T-helper 1 cell treated with Interleukin-12 subunit alpha and Interleukin-12 subunit beta and Interleukin-4 antibody, amounts not matched to agents 30 μg/mL and 1 μg/mL, for 36 hours (primary cell): ENCODE results near the gene STRBP.
"Not testable (repeated sequence)": the region's sequence is repeated elsewhere in the genome, so short reads cannot be mapped to it uniquely, and the experiment has no call there.

Experiments used
- H3K27ac Mint-ChIP-seq: one replicate; pipeline ENCODE4 v1.8.0; 2021; ENCODE audit warnings: mild to moderate bottlenecking, mixed read lengths
- H3K27me3 Mint-ChIP-seq: one replicate; pipeline ENCODE4 v1.8.0; 2021; ENCODE audit warnings: low read depth, mixed read lengths
- H3K36me3 Mint-ChIP-seq: one replicate; pipeline ENCODE4 v1.8.0; 2021; ENCODE audit warnings: low read depth, mixed read lengths
- H3K4me1 Mint-ChIP-seq: one replicate; pipeline ENCODE4 v1.8.0; 2021; ENCODE audit warnings: low read depth, mixed read lengths
- H3K4me3 Mint-ChIP-seq: one replicate; pipeline ENCODE4 v1.8.0; 2021; ENCODE audit warnings: mild to moderate bottlenecking, moderate library complexity, mixed read lengths
- H3K9me3 Mint-ChIP-seq: one replicate; pipeline ENCODE4 v1.8.0; 2021; ENCODE audit warnings: mixed read lengths

The STRBP gene

GRCh38 chr9:123216251-123216797 lies 52.1 kb downstream of the STRBP start:
- H3K27ac Mint-ChIP-seq, result no peak overlapping the region
- no peak overlapping the region for H3K4me3 Mint-ChIP-seq
- H3K4me1 Mint-ChIP-seq, result no peaks in the 10 kb centered on the region
- H3K9me3 Mint-ChIP-seq, result no peaks in the 10 kb centered on the region
- no peaks in the 10 kb centered on the region for H3K27me3 Mint-ChIP-seq
- no peaks in the 10 kb centered on the region for H3K36me3 Mint-ChIP-seq

- H3K9me3 Mint-ChIP-seq, result no peaks in the 10 kb centered on the region
- no peak overlapping the region for H3K4me3 Mint-ChIP-seq
- no peaks in the 10 kb centered on the region for H3K4me1 Mint-ChIP-seq
- no peaks in the 10 kb centered on the region for H3K36me3 Mint-ChIP-seq
- H3K27ac Mint-ChIP-seq, result no peak overlapping the region
- no peaks in the 10 kb centered on the region for H3K27me3 Mint-ChIP-seq
Measured at GRCh38 chr9:123211081-123211480, 57.3 kb downstream of the STRBP start.

- no peaks in the 10 kb centered on the region for H3K27me3 Mint-ChIP-seq
- no peaks in the 10 kb centered on the region for H3K4me1 Mint-ChIP-seq
- H3K36me3 Mint-ChIP-seq, result no peaks in the 10 kb centered on the region
- no peaks in the 10 kb centered on the region for H3K9me3 Mint-ChIP-seq
- no peak overlapping the region for H3K27ac Mint-ChIP-seq
- no peak overlapping the region for H3K4me3 Mint-ChIP-seq
Measured at GRCh38 chr9:123208626-123209174, 59.7 kb downstream of the STRBP start.

- Mint-ChIP-seq H3K36me3 (peaks cover 2% of the 10 kb centered on the region), H3K27ac (no peak overlapping the region), H3K27me3 (no peaks in the 10 kb centered on the region), H3K4me1 (no peaks in the 10 kb centered on the region), H3K4me3 (no peak overlapping the region), H3K9me3 (no peaks in the 10 kb centered on the region)
Measured at GRCh38 chr9:123206065-123206464, 62.3 kb downstream of the STRBP start.

GRCh38 chr9:123201083-123201482 lies 67.3 kb downstream of the STRBP start:
- Mint-ChIP-seq H3K9me3 (no peaks in the 10 kb centered on the region), H3K27me3 (no peaks in the 10 kb centered on the region), H3K4me3 (no peak overlapping the region), H3K27ac (no peak overlapping the region), H3K4me1 (no peaks in the 10 kb centered on the region), H3K36me3 (peaks cover 2% of the 10 kb centered on the region)

GRCh38 chr9:123200469-123200868 lies 67.9 kb downstream of the STRBP start:
- H3K4me3 Mint-ChIP-seq, H3K27ac Mint-ChIP-seq, H3K36me3 Mint-ChIP-seq, H3K4me1 Mint-ChIP-seq, H3K27me3 Mint-ChIP-seq, H3K9me3 Mint-ChIP-seq: not testable (repeated sequence)

GRCh38 chr9:123196124-123196523 lies 72.3 kb downstream of the STRBP start:
- Mint-ChIP-seq H3K27ac (no peak overlapping the region), H3K4me1 (no peaks in the 10 kb centered on the region), H3K36me3 (no peaks in the 10 kb centered on the region), H3K9me3 (no peaks in the 10 kb centered on the region), H3K4me3 (no peak overlapping the region), H3K27me3 (no peaks in the 10 kb centered on the region)

- Mint-ChIP-seq H3K36me3 (no peaks in the 10 kb centered on the region), H3K4me3 (no peak overlapping the region), H3K27me3 (no peaks in the 10 kb centered on the region), H3K4me1 (no peaks in the 10 kb centered on the region), H3K27ac (no peak overlapping the region), H3K9me3 (peaks cover under 1% of the 10 kb centered on the region)
Measured at GRCh38 chr9:123194023-123194422, 74.4 kb downstream of the STRBP start.

- Mint-ChIP-seq H3K27me3 (no peaks in the 10 kb centered on the region), H3K9me3 (peaks cover 5% of the 10 kb centered on the region), H3K27ac (no peak overlapping the region), H3K4me3 (no peak overlapping the region), H3K36me3 (no peaks in the 10 kb centered on the region), H3K4me1 (no peaks in the 10 kb centered on the region)
Measured at GRCh38 chr9:123191680-123192079, 76.7 kb downstream of the STRBP start.

GRCh38 chr9:123191260-123191659 lies 77.1 kb downstream of the STRBP start:
- H3K36me3 Mint-ChIP-seq, result no peaks in the 10 kb centered on the region
- H3K4me3 Mint-ChIP-seq, result no peak overlapping the region
- peaks cover 5% of the 10 kb centered on the region for H3K9me3 Mint-ChIP-seq
- H3K4me1 Mint-ChIP-seq, result no peaks in the 10 kb centered on the region
- no peaks in the 10 kb centered on the region for H3K27me3 Mint-ChIP-seq
- H3K27ac Mint-ChIP-seq, result no peak overlapping the region

GRCh38 chr9:123187131-123187530 lies 81.3 kb downstream of the STRBP start:
- Mint-ChIP-seq H3K4me3 (no peak overlapping the region), H3K36me3 (no peaks in the 10 kb centered on the region), H3K27me3 (no peaks in the 10 kb centered on the region), H3K27ac (no peak overlapping the region), H3K9me3 (peaks cover 5% of the 10 kb centered on the region), H3K4me1 (no peaks in the 10 kb centered on the region)

GRCh38 chr9:123186029-123186428 lies 82.4 kb downstream of the STRBP start:
- H3K4me1 Mint-ChIP-seq, H3K36me3 Mint-ChIP-seq, H3K9me3 Mint-ChIP-seq, H3K4me3 Mint-ChIP-seq, H3K27ac Mint-ChIP-seq, H3K27me3 Mint-ChIP-seq: not testable (repeated sequence)

GRCh38 chr9:123176949-123177348 lies 91.4 kb downstream of the STRBP start:
- no peaks in the 10 kb centered on the region for H3K9me3 Mint-ChIP-seq
- H3K27ac Mint-ChIP-seq, result no peak overlapping the region
- no peaks in the 10 kb centered on the region for H3K27me3 Mint-ChIP-seq
- peaks cover 1% of the 10 kb centered on the region for H3K36me3 Mint-ChIP-seq
- peaks cover 4% of the 10 kb centered on the region for H3K4me1 Mint-ChIP-seq
- H3K4me3 Mint-ChIP-seq, result no peak overlapping the region

GRCh38 chr9:123175854-123176629 lies 92.3 kb downstream of the STRBP start:
- H3K9me3 Mint-ChIP-seq, result no peaks in the 10 kb centered on the region
- H3K36me3 Mint-ChIP-seq, result peaks cover 1% of the 10 kb centered on the region
- no peak overlapping the region for H3K27ac Mint-ChIP-seq
- peaks cover 4% of the 10 kb centered on the region for H3K4me1 Mint-ChIP-seq
- H3K27me3 Mint-ChIP-seq, result no peaks in the 10 kb centered on the region
- no peak overlapping the region for H3K4me3 Mint-ChIP-seq

- H3K9me3 Mint-ChIP-seq, result no peaks in the 10 kb centered on the region
- H3K36me3 Mint-ChIP-seq, result peaks cover 1% of the 10 kb centered on the region
- H3K27ac Mint-ChIP-seq, result no peak overlapping the region
- no peaks in the 10 kb centered on the region for H3K27me3 Mint-ChIP-seq
- H3K4me3 Mint-ChIP-seq, result no peak overlapping the region
- peaks cover 4% of the 10 kb centered on the region for H3K4me1 Mint-ChIP-seq
Measured at GRCh38 chr9:123174887-123175518, 93.4 kb downstream of the STRBP start.
